SU-DHL-6 (cell line): ENCODE results near the gene AFAP1.

Experiments used
- H2AFZ ChIP-seq: fragments of 200-600 bp; sonication (generic); 2 replicates; pipeline ENCODE4 v1.6.1; 2014; ENCODE audit warnings: low read depth, mild to moderate bottlenecking, moderate library complexity, mixed read lengths, antibody characterized with exemption, low read length; ENCODE audit not compliant: severe bottlenecking
- H3F3A ChIP-seq: fragments of 200-600 bp; shearing (Covaris generic); 2 replicates; pipeline ENCODE4 v1.6.0; 2016; ENCODE audit warnings: antibody characterized with exemption, mild to moderate bottlenecking; ENCODE audit not compliant: insufficient read depth
- H3K27ac ChIP-seq: fragments of 200-600 bp; sonication (generic); 2 replicates; pipeline ENCODE4 v1.5.1; 2016; ENCODE audit warnings: low read depth, mild to moderate bottlenecking, low read length, moderate library complexity, mixed read lengths
- H3K27me3 ChIP-seq: fragments of 200-600 bp; sonication (generic), shearing (Covaris generic); 2 replicates; pipeline ENCODE4 v1.6.0; 2014; ENCODE audit warnings: mild to moderate bottlenecking, low read length
- H3K36me3 ChIP-seq: fragments of 200-600 bp; sonication (generic); 2 replicates; pipeline ENCODE4 v1.6.1; 2014; ENCODE audit warnings: mild to moderate bottlenecking, low read length, mixed read lengths
- H3K4me2 ChIP-seq: fragments of 300-600, 200-600 bp; shearing (Covaris generic), sonication (generic); 2 replicates; pipeline ENCODE4 v1.6.0; 2014; ENCODE audit warnings: low read length, low read depth, mild to moderate bottlenecking; ENCODE audit not compliant: poor library complexity, severe bottlenecking
- H3K4me3 ChIP-seq: fragments of 200-600 bp; sonication (generic); 2 replicates; pipeline ENCODE4 v1.5.1; 2014; ENCODE audit warnings: antibody characterized with exemption, low read length, mild to moderate bottlenecking, mixed read lengths; ENCODE audit not compliant: insufficient read depth, poor library complexity, severe bottlenecking
- H3K79me2 ChIP-seq: fragments of 200-600 bp; sonication (generic); 2 replicates; pipeline ENCODE4 v1.6.1; 2014; ENCODE audit warnings: mild to moderate bottlenecking, low read length, moderate library complexity; ENCODE audit not compliant: insufficient read depth
- H3K9ac ChIP-seq: fragments of 200-600 bp; sonication (generic); 2 replicates; pipeline ENCODE4 v1.7.0; 2014; ENCODE audit warnings: mild to moderate bottlenecking, low read length
- H3K9me2 ChIP-seq: fragments of 200-600 bp; sonication (generic); replicated peaks from 2 replicates; pipeline ENCODE4 v1.6.1; 2014; ENCODE audit warnings: low read length; ENCODE audit not compliant: insufficient read depth
- H3K9me3 ChIP-seq: fragments of 200-600 bp; sonication (generic); 2 replicates; pipeline ENCODE4 v1.6.1; 2014; ENCODE audit warnings: low read length, mixed read lengths; ENCODE audit not compliant: insufficient read depth
- H4K20me1 ChIP-seq: fragments of 200-600 bp; sonication (generic); 2 replicates; pipeline ENCODE4 v1.6.1; 2014; ENCODE audit warnings: low read depth, mild to moderate bottlenecking, antibody characterized with exemption, low read length, moderate library complexity, mixed read lengths
- EZH2phosphoT487 ChIP-seq: fragments of 200-600 bp; sonication (generic), shearing (Covaris generic); conservative IDR thresholded peaks from 2 replicates; pipeline ENCODE4 v1.6.1; 2018; ENCODE audit warnings: mild to moderate bottlenecking, antibody characterized with exemption, low read length, moderate library complexity, mixed read lengths
- TF ChIP-seq, protein P1 (sequence below): fragments of 200-600 bp; sonication (generic); IDR thresholded peaks from one replicate; pipeline ENCODE4 v1.5.1; 2017; ENCODE audit warnings: antibody characterized with exemption, mild to moderate bottlenecking, low read length, moderate library complexity; ENCODE audit not compliant: insufficient read depth, poor library complexity, severe bottlenecking

AFAP1 gene

DNA sequence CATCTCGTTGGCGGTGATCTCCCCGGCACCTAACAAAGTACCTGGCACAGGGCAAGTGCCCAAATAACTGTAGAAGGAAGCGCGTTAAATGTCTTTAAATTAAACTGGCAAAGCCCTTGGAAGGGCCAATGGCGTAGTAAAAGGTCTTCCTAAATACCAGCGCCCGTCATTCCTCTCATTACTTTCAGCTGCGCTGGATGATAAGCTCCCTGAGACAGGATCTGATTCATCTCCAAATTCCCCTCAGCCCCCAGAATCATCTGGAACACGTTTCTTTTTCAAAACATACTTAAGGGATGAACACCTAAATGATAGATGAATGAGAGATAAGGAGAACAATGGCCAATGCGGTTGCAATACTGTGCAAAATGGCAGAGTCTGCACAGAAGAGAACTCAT, 95.1 kb downstream of the AFAP1 start:
- H3K79me2 ChIP-seq = no peaks in the 10 kb centered on the region
- H3F3A ChIP-seq = no peaks in the 10 kb centered on the region
- no peaks in the 10 kb centered on the region for H3K36me3 ChIP-seq
- no peak overlapping the region for H3K4me3 ChIP-seq
- no peaks in the 10 kb centered on the region; the same call in 1 of the 2 replicates for H3K27me3 ChIP-seq
- TF ChIP-seq EZH2phosphoT487 = no peak
- TF ChIP-seq, protein P1, sequence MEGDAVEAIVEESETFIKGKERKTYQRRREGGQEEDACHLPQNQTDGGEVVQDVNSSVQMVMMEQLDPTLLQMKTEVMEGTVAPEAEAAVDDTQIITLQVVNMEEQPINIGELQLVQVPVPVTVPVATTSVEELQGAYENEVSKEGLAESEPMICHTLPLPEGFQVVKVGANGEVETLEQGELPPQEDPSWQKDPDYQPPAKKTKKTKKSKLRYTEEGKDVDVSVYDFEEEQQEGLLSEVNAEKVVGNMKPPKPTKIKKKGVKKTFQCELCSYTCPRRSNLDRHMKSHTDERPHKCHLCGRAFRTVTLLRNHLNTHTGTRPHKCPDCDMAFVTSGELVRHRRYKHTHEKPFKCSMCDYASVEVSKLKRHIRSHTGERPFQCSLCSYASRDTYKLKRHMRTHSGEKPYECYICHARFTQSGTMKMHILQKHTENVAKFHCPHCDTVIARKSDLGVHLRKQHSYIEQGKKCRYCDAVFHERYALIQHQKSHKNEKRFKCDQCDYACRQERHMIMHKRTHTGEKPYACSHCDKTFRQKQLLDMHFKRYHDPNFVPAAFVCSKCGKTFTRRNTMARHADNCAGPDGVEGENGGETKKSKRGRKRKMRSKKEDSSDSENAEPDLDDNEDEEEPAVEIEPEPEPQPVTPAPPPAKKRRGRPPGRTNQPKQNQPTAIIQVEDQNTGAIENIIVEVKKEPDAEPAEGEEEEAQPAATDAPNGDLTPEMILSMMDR = no peak
- H3K9me2 ChIP-seq = no peaks in the 10 kb centered on the region
- H3K9me3 ChIP-seq = no peaks in the 10 kb centered on the region
- H3K27ac ChIP-seq = no peak overlapping the region
- H3K4me2 ChIP-seq = no peak overlapping the region
- no peak overlapping the region for H3K9ac ChIP-seq
- no peak overlapping the region for H2AFZ ChIP-seq
- no peaks in the 10 kb centered on the region for H4K20me1 ChIP-seq

DNA sequence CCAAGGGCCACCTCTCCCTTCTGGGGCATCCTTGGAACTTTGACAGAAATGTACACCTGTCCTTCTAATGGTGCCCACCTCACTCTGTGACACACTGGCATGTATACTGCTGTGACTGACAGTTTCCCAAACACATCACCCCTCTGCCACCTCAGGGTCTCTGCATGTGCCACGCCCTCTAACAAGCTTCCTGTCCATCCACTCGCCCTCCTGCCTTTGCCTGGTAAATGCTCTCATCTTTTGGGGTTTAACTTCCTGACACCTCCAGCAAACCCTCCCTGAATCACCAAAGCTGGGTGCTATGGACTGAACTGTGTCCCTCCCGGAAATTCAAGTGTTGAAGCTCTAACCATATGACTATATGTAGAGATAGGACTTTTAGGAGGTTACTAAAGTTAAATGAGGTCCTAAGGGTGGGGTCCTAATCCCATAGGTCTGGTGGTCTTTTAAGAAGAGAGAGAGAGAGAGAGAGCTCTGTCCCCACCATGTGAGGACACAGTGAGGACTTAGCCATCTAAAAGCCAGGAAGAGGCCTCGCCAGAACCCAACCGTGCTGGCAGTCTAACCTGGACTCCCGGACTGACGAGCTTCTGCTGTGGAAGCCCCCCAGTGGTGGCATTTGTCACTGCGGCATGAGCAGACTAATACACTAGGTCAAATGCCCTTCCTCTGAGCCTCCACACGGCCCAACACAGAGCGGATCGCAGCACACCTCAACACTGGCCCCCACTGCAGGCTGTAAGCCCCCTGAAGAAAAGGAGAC, 95.6 kb downstream of the AFAP1 start:
- no peak overlapping the region for H3K4me3 ChIP-seq
- H3K9ac ChIP-seq = no peak overlapping the region
- no peaks in the 10 kb centered on the region for H3K9me2 ChIP-seq
- no peak overlapping the region for H3K4me2 ChIP-seq
- no peaks in the 10 kb centered on the region for H4K20me1 ChIP-seq
- H3K79me2 ChIP-seq = no peaks in the 10 kb centered on the region
- no peaks in the 10 kb centered on the region for H3K9me3 ChIP-seq
- TF ChIP-seq EZH2phosphoT487 = no peak
- TF ChIP-seq, protein P1 = peak; percentile 38
- no peaks in the 10 kb centered on the region; the same call in 1 of the 2 replicates for H3K27me3 ChIP-seq
- no peaks in the 10 kb centered on the region for H3K36me3 ChIP-seq
- H2AFZ ChIP-seq = no peak overlapping the region
- no peak overlapping the region for H3K27ac ChIP-seq
- no peaks in the 10 kb centered on the region for H3F3A ChIP-seq

DNA sequence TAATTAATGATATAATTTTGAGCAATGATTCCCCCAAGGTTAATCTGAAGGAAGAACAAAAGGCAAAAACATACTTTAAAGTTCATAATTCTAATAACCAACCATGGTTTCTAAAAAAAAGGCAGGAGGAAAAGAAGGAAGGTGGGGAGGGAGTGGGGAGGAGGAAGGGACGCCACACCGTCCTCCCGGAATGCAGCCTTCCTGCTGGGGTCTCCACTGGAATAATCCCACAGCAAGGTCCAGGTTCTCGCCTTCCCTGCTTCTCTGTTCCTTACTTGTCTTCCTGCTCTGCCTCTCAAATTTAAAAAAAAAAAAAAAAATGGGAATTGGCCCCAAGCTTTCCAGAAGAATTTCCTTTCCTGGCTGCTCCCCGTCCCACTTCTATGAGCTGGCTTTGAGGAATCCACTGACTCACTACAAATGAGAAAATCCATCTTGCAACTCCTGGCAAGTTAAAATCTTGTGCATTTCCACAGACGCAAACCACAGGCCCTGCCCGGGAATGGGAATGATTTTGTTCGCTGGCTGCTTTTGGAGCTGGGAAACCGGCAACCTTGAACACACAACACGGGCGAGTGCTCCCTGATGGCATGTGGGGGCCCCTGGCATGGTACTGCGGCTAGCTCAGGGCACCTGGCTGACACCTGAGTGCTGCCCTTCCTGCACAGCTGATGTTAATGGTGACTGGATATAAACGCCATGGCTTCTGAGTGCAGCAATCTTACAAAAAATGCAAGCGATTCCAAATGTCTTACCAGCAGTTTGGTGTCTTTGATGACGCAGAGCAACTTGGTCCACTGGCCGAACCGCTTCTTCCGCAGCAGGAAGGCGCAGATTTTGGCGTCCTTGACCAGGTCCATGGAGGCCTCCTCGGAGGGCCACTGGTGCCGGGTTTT, 97.0 kb downstream of the AFAP1 start:
- no peak overlapping the region for H3K4me3 ChIP-seq
- H4K20me1 ChIP-seq = no peaks in the 10 kb centered on the region
- H3K9ac ChIP-seq = no peak overlapping the region
- H3K79me2 ChIP-seq = no peaks in the 10 kb centered on the region
- no peak overlapping the region for H3K27ac ChIP-seq
- no peak overlapping the region for H3K4me2 ChIP-seq
- no peaks in the 10 kb centered on the region for H3K9me3 ChIP-seq
- no peak overlapping the region for H2AFZ ChIP-seq
- no peaks in the 10 kb centered on the region for H3K9me2 ChIP-seq
- TF ChIP-seq, protein P1 = no peak
- no peak for TF ChIP-seq EZH2phosphoT487
- no peaks in the 10 kb centered on the region for H3F3A ChIP-seq
- no peaks in the 10 kb centered on the region; the same call in 1 of the 2 replicates for H3K27me3 ChIP-seq
- H3K36me3 ChIP-seq = no peaks in the 10 kb centered on the region
